Kidney tubule cell (primary cell): Measurements from ENCODE around the gene TRIM52.
A peak's percentile ranks its signal among the peaks of the same experiment; 100 is the strongest.

Experiments
- DNase-seq: peaks from one replicate; pipeline ENCODE4 v3.0.0-alpha.2; 2018; ENCODE audit warnings: low spot score

TRIM52 gene

DNA sequence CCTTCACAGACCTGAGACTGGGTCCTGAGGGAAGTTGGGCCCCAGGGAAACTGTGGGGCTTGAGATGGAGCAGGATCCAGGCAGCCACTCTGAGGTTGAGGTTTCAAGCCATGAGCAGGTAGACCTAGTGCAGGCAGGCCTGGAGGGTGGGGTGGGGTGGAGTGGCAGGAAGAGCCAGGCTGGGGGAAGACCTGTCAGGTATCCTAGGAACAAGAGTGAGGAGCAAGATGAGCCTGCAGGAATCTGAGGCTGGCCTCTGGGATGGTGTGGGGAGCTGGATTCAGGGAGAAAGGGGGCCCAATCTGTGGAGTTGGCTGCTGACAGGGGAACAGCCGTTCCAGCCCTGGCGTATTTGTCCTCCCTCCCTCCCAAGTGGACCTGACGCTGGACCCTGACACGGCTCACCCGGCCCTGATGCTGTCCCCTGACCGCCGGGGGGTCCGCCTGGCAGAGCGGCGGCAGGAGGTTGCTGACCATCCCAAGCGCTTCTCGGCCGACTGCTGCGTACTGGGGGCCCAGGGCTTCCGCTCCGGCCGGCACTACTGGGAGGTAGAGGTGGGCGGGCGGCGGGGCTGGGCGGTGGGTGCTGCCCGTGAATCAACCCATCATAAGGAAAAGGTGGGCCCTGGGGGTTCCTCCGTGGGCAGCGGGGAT is 27.0 kb downstream of the TRIM52 start:
- no peak for DNase-seq

DNA sequence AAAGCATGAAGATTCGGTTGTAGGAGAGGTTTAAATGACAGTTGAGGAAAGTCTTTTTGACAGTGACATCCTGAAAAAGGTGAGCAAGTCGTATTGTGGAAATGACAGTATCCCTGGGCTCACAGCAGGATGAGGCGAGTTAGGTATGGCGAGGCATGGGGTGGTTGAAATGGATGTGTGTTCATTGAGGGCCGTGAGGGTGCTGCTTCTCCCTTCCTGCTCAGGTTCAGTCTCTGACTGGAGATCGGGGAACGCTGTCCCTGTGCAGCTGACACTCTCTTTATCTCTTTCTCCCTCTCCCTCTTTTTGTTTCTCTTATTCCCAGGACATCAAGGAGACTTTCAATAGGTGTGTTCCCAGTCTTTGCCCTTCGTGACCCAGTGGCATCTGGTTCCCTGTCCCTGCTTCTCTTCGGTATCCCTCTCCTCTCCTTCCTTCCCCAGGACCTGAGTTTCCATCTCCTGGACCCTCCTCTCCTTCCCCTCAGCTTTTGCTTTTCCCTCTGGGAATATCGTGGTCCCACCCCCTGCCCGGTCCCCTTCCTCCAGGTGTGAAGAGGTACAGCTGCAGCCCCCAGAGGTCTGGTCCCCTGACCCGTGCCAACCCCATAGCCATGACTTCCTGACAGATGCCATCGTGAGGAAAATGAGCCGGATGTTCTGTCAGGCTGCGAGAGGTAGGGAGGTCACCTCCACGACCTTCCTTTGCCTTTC is 27.7 kb downstream of the TRIM52 start:
- no peak for DNase-seq

DNA sequence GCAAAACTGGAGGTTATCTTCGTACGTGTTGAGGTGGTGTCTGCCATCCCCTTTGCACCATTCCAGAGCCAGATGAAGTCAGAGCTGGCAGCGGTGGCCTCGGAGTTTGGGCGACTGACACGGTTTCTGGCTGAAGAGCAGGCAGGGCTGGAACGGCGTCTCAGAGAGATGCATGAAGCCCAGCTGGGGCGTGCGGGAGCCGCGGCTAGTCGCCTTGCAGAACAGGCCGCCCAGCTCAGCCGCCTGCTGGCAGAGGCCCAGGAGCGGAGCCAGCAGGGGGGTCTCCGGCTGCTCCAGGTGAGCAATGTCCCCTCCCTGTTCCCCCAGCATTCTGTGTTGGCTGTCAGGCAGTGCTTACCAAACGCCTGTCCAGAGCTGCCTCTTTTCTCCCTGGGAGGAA is 28.4 kb downstream of the TRIM52 start:
- DNase-seq: no peak

DNA sequence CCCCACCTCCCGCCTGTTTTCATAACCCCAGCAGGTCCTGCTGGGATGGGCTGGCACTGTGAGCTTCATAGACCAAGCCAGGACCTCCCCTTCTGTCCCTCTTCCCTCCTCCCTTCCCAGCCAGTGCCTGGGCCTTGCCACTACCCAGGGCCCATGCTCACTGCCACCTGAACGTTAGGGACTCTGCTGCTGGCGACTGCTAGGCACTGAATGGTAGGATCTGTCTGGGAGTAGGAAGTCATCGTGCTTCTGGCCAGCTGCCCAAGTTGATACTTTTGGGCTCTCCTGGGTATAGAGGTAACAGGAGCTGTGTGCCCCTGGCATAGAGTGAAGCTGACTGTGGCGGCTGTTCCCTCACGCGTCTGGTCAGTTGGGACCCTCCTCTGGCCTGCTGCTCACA is 29.5 kb downstream of the TRIM52 start:
- no peak for DNase-seq

DNA sequence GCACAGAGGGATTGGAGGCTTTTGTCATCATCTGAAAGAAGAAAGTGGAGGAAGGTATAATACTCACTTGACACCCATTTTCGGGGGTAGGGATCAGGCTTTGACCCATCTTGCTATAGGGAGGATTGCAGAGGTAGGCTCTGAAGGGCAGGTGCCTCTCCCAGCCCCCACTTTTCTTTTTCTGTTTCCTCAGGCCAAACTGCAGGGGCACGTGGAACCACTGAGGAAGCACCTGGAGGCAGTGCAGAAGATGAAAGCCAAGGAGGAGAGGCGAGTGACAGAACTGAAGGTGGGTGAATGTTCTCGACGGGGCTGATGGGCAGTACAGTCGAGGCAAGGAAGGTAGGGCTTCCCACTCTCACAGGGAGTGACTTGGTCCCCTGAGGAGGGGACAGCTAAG is 30.4 kb downstream of the TRIM52 start:
- DNase-seq: no peak

DNA sequence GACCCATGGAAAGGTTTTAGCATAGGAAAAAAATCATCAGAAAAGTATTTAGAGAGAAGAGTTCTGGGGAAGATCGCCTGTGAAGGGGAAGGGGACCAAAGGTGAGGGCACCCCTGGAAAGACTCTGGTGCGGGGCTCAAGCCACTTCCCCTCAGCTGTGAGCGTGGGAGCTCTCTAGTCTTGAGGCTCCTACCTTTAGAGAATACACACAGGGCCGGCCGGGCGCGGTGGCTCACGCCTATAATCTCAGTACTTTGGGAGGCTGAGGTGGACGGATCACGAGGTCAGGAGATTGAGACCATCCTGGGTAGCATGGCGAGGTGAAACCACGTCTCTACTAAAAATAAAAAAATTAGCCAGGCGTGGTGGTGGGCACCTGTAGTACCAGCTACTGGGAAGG is 30.9 kb downstream of the TRIM52 start:
- DNase-seq: no peak

DNA sequence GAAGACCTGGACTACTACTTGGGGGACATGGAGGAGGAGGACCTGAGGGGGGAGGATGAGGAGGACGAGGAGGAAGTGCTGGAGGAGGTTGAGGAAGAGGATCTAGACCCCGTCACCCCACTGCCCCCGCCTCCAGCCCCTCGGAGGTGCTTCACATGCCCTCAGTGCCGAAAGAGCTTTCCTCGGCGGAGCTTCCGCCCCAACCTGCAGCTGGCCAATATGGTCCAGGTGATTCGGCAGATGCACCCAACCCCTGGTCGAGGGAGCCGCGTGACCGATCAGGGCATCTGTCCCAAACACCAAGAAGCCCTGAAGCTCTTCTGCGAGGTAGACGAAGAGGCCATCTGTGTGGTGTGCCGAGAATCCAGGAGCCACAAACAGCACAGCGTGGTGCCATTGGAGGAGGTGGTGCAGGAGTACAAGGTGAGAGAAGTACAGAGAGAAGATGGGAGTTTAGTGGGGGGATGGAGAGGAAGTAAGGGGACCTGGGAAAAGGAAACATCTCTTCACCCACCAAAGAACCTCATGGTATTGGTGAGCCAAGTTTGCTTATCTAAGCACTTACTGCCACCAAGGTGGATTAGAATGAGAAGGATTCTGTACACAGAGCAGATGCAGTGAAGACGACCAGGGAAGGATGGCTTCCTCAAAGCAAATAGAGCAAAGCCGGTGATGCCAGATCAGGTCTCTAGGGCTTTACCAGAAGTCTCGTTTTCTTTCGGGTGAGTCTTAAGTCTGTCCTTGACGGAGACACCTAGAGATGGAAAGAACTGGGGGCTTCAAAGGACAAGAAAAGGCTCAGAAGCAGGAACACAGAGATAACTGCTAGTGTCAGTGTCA is 36.3 kb downstream of the TRIM52 start:
- no peak for DNase-seq

DNA sequence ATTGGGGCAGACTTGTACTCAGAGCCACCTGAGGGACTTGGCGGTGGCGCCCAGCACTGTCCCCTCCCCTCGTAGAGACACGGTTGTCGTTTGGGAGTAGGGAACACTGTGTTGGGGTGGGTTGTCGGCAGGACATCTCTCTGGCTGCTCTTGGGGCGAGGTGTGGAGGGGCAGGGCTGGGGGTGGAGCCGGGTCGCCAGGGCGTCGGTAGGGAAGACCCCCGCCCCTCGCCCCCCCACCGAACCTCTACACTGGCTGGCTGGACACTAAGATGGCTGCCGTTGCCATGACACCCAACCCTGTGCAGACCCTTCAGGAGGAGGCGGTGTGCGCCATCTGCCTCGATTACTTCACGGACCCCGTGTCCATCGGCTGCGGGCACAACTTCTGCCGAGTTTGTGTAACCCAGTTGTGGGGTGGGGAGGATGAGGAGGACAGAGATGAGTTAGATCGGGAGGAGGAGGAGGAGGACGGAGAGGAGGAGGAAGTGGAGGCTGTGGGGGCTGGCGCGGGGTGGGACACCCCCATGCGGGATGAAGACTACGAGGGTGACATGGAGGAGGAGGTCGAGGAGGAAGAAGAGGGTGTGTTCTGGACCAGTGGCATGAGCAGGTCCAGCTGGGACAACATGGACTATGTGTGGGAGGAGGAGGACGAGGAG is 37.1 kb downstream of the TRIM52 start:
- no peak for DNase-seq

DNA sequence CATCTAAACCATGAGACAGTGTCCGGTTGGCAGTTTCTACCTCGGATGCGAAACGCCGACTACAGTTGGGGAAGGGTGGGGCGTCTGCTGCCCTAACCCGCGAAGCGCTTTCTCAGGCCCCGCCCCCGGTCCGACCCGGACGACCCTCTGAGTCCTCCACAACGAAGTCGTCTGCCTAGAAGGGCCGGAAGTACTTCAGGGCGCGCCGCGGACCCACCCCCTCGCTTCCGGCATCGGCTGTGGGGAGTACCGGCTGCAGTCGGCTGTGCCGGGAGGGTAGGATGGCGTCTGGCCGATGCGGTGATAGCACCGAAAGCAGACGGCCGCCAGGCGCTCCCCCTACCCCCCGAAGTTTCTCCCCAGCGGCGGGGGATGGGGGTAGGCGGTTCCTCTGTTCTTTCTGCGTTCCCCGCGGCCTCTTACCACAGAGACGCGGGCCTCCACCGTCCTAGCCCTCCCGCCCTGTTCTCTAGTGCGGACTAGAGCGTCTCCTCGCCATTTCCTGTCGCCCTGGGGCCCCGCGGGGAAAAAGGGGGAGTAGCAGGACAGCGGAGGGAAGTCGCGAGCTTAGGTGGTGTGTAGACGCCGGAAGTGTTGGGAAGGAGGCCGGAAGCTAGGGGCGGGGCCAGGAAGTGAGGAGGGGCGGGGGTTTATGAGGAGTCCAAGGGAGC is 37.8 kb downstream of the TRIM52 start, which contains the start of gene TRIM41:
TRIM41 (plus strand) TSS at position 224 of the 671 bp plus-strand sequence. CDS start 719 bp downstream, outside the sequence.
- DNase-seq: peak; percentile 99

DNA sequence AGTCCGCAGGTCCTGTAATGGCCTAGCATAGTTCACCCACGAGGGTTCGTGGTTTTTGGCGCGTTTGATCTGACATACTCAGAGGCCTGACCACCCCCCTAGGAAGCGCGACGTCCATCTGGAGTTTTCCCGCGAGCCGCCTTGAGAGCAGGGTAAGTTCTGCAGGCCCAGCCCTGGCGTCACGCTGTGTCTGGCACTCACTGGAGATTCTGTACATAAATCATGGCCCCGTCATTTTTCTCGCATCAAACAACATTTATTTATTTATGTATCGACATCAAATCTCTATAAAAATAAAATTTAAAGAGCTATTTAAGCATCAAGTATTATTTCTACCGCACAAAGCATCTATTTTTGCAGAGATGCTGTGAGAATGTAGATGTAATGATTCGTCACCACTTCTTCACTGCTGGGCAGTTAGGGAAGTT is 38.3 kb downstream of the TRIM52 start:
- no peak for DNase-seq

DNA sequence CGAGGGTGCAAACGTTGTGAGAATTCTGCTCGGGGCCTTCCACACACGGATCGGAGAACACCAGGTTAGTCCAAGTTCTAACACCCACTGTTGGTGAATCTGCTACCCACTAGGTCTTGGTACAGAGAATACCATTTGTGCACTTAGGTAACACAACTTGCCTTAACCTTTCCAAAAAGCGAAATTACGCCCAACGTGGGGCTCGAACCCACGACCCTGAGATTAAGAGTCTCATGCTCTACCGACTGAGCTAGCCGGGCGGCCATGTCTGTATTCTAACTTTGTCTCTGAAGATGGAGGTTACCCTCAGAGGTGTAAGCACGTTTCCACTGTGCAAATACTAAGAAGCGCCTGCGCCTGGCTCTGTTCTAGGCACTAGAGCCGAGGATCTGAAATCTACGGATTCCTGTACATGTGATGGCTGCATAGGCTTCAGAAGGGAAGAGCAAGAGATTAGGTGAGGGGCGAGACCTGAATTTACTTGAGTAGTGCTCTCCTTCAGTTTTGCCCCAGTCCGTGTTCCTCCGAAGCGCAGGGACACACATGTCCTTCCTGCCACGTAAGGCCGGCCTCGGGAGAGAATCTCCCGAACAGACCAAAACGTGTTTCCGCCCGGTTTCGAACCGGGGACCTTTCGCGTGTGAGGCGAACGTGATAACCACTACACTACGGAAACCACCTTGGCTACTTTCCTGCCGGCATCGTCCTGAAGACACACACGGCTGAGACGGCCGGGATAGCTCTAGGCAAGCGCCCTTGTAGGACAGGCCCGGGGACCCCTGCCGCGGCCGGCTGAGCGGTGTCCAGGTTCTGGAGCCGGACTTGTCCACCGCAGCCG is 38.9 kb downstream of the TRIM52 start:
- DNase-seq: peak; percentile 99

DNA sequence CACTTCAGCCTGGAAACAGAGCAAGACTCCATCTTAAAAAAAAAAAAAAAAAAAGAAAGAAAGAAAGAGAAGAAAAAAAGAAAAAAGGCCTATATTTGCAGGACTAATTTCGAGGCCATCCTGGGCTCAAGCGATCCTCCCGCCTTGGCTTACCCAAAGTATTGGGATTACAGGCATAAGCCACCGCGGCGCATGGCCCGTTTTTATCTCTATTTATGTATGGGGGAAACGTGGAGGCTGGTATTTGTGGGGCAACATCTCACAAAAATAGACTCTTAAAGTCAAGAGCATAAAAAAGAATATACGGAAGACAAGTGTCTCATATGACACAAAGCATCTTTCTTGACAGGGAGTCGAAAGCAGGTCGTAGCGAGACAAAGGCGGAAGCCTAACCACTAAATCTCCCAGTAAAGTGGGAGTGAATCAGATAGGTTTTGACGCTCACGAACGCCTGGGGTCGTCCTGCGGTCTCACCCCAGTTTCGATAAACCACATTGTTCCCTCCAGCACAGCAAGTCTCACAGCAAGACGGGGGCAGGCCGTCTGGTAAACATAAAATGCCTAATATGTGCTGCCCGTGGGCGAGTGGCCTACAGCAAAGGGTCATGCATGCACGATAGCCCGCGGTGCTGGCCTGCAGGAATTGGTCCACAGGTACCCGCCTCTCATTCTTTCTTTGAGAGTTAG is 39.7 kb downstream of the TRIM52 start:
- DNase-seq: no peak

DNA sequence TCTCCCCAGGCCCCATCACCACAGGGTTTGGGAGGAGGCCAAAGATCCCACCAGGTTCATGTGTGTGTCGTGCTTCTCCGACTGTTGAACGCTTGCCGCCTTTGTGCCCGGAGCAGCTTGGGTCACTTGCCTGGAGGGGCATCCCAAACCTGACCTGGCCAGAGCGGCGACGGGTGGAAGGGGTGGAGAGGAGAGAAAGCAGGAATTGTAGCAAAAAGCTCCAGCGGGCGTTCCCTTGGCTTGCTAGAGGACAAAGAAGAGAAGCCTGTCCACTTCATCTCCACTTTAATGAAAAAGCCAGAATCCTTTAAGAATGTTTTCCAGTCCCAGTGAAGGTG is 40.8 kb downstream of the TRIM52 start:
- DNase-seq: no peak

DNA sequence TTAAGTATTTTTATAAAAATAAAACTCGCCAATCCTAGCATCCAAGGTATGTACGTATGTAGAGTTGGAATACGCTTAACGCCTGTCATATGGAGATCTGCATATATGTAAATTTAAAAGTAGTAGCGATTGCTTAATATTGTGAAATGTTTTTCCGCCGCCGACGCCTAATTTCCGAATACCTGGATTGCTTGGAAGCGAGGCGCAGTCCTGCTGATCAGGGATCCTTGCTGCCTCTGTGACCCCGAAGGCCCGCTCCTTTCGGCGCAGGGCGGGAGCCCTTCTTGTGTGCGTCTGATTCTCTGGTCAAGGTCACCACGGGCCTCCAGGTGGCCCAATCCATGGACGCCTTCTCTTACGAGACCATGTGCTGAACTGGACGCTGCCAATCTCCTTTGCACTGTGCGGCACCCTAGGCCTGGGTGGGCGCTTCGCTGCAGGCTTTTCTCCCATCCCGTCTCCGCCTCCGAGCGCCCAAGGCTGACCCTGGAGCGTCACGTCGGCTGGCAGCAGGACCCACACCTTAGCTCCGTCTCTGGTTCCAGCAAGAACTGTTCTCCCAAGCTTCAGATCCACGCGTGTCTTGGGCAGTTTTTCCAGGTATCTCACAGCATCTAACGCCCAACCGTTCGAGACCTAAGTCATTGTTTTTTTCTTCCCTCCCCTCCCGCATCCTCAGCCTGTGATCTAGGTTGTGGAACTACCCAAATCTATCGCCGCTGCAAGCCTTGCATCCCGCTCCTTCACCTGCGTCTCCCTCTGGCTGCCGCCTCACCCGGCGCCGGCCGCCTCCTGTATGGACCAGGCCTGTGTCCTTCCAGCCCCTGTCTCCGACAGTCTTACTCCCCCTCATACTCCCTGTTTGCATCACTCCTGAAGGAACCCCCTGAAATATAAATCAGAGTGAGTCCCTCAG is 41.4 kb downstream of the TRIM52 start:
- no peak for DNase-seq

DNA sequence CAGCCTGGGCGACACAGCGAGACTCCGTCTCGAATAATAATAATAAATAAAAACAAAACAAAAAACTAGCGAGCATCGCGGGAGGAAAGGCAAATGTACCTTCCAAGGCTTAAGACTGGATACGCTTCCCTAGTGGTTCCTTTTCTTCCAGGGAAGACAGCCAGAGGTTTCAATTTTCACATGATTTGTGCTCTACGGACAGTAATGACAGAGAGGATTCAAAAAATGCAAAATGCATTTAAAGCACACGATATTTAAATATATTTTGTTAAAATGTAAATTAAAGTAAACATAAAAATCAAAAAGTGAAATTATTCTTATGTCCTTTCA is 42.2 kb downstream of the TRIM52 start:
- no peak for DNase-seq

DNA sequence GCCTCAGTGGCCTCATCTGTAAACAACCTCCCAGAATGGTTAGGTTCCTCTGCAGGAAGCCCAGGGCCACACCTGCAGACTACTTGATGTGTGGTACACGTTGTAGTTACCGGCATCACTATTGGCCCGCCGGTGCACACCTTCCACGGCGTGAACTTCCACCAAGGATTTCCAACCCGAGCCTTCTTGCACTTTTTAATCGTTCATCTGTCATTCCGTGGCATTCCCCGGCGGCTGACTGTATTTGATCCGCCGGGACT is 43.2 kb downstream of the TRIM52 start:
- DNase-seq: no peak

DNA sequence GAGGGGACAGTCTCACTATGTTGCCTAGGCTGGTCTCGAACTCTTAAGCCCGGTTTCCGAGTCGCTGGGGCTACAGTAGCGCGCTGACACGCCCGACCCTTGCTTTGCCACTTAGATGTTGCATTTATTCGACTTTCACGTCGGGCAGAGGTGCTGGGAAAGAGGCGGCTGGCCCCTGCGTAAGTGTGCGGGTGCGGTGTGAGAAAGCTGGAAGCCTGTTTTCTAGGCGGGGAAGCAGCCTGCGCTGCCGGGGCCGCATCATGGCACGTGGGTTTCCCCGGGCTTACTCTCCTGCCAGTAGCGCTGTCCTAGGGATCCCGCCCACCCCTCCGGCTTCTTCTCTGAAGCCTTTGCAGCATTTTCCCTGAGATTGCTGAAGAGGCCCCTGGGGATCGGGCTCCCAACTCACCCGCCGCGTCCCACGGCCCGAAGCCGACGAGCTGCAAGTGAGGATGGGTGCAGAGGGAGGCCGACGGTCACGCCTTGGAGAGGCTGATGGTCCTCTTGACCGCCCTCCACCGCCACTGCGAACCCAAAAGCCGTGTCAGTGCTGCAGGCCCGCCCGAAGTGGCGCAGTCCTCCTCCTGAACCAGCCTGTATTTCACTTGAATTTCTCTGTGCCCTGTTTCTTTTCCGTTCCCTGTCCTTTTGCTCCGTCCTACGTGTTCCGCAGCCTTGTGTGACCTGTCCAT is 43.7 kb downstream of the TRIM52 start:
- DNase-seq: peak; percentile 53

DNA sequence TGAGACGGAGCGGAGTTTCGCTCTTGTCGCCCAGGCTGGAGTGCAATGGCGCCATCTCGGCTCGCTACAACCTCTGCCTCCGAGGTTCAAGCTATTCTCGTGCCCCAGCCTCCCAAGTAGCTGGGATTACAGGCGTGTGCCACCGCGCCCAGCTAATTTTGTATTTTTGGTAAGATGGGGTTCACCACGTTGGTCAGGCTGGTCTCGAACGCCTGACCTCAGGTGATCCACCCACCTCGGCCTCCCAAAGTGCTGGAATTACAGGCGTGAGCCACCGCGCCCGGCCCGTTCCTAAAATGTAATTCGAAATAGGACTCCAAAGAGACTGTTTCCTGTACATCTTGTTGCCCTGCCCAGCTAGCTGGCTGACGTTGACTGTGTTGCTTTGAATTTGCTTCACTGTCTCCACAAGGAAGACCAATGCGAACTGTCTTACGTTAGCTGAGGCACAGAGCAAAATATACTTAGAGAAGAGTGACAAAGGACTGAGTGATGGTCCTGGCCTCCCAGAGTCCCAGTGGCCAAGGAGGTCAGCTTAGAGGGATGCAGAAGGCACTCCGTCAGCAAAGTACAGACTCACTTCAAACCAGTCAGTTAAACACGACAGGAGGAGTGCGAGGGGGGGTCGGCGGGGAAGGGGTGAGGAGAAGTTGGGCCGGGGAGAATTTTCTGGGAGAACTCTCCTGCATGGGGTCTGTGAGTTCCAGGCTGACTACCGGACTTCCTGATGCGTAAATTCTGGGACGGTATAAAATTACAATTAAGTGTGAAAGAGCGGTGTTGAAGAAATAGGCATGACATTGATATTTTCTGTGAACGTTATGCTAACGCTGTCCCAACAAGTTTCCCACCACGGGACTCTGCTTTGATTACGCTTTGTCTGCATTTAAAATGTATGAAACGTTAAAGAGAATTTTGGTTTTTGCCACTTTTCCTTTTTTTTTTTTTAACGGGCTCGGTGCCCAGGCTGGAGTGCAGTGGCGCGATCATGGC is 44.6 kb downstream of the TRIM52 start:
- no peak for DNase-seq
